HCT116 (cell line): ENCODE measurements around the gene RABL3. TPM values are rescaled to one million over a fixed set of nuclear protein-coding genes. Genes with fewer than 3 reads are reported as not detected.

Experiments
- ATAC-seq: fragments of 200-7000 bp; cut with Tn5 transposase; 2 replicates; pipeline ENCODE4 v1.9.1; 2020; ENCODE audit warnings: mild to moderate bottlenecking, moderate library complexity
- BruUV-seq: library from RNA; stranded (reverse); fragments of 400-500 nt; replicated peaks from 2 replicates; lab custom pipeline; 2021; lab: Mats Ljungman, UMichigan
- CTCF ChIA-PET: fragments of 300-600 bp; sonication (Branson Sonifier 250); formaldehyde crosslinking; loops from one replicate; lab custom pipeline; 2021; ENCODE audit warnings: antibody characterized with exemption; lab: Charles Lee
- POLR2A ChIA-PET: fragments of 300-600, 350-600 bp; sonication (Branson Sonifier 250); formaldehyde crosslinking; loops from one replicate; lab custom pipeline; 2021; ENCODE audit warnings: antibody characterized with exemption; lab: Charles Lee
- RAD21 ChIA-PET, 2 experiments: fragments of 300-600 bp; sonication (Branson Sonifier 250); formaldehyde crosslinking; loops; one replicate each; lab custom pipeline; 2023; ENCODE audit warnings: low total read pairs in 2 of 2; ENCODE audit not compliant: uncharacterized antibody in 2 of 2, unreplicated experiment in 2 of 2, low non-redundant PET in 1 of 2; lab: Charles Lee
- DNase-seq: peaks from one replicate; pipeline ENCODE4 v3.0.0-alpha.2; 2010; ENCODE audit warnings: low read depth, low spot score
- H2AFZ ChIP-seq: fragments of 200-600 bp; shearing (Covaris generic), sonication (generic); 2 replicates; pipeline ENCODE4 v1.6.1; 2017; ENCODE audit warnings: low read depth, mixed run types, mixed read lengths, antibody characterized with exemption, low read length; ENCODE audit not compliant: poor library complexity, severe bottlenecking
- H3K27ac ChIP-seq: 2 replicates; pipeline ENCODE4 v1.5.1; 2012; ENCODE audit warnings: low read depth, low read length
- H3K27me3 ChIP-seq: fragments of 200-600 bp; sonication (generic); 2 replicates; pipeline ENCODE4 v1.6.1; 2016; ENCODE audit warnings: mixed run types, low read length, mixed read lengths; ENCODE audit not compliant: insufficient read depth
- H3K36me3 ChIP-seq, 2 experiments: fragments of 200-500 bp in 1 of 2; fragments of 200-600 bp in 1 of 2; sonication (Bioruptor generic) in 1 of 2; sonication (generic) in 1 of 2; 2 replicates each; pipeline versions ENCODE4 v1.5.1 to v1.6.1; 2014 to 2016; ENCODE audit warnings: low read length in 2 of 2, inconsistent platforms in 1 of 2, mixed read lengths in 1 of 2, mixed run types in 1 of 2; ENCODE audit not compliant: insufficient read depth in 2 of 2, control insufficient read depth in 1 of 2
- H3K4me1 ChIP-seq, 2 experiments: fragments of 200-600 bp in 1 of 2; sonication (generic) in 1 of 2; 2 replicates each; pipeline versions ENCODE4 v1.5.1 to v1.6.1; 2012 to 2017; ENCODE audit warnings: low read length in 2 of 2, inconsistent platforms in 1 of 2, mild to moderate bottlenecking in 1 of 2, mixed read lengths in 1 of 2, mixed run types in 1 of 2, moderate library complexity in 1 of 2; ENCODE audit not compliant: insufficient read depth in 2 of 2, control insufficient read depth in 1 of 2
- H3K4me2 ChIP-seq: fragments of 200-600 bp; sonication (generic); 2 replicates; pipeline ENCODE4 v1.6.1; 2017; ENCODE audit warnings: mixed run types, low read length, mixed read lengths
- H3K4me3 ChIP-seq, 2 experiments: fragments of 200-600 bp in 1 of 2; sonication (generic) in 1 of 2; replicated peaks in 1 of 2; 2 replicates each; pipeline ENCODE4 v1.5.1; 2011 to 2016; ENCODE audit warnings: low read length in 2 of 2, control low read depth in 1 of 2, low read depth in 1 of 2, mild to moderate bottlenecking in 1 of 2, mixed read lengths in 1 of 2, mixed run types in 1 of 2
- H3K79me2 ChIP-seq: fragments of 200-600 bp; sonication (generic); 2 replicates; pipeline ENCODE4 v1.6.1; 2017; ENCODE audit warnings: mild to moderate bottlenecking, mixed run types, low read length, moderate library complexity, mixed read lengths; ENCODE audit not compliant: insufficient read depth
- H3K9ac ChIP-seq: fragments of 200-600 bp; sonication (generic); 2 replicates; pipeline ENCODE4 v1.6.1; 2016; ENCODE audit warnings: low read length, mixed read lengths
- H3K9me2 ChIP-seq: fragments of 200-600 bp; sonication (generic), shearing (Covaris generic); 2 replicates; pipeline ENCODE4 v1.6.1; 2017; ENCODE audit warnings: mixed run types, mild to moderate bottlenecking, moderate library complexity; ENCODE audit not compliant: insufficient read depth
- H3K9me3 ChIP-seq, 2 experiments: fragments of 200-500 bp in 1 of 2; fragments of 200-600 bp in 1 of 2; sonication (Bioruptor generic) in 1 of 2; sonication (generic) in 1 of 2; 2 replicates each; pipeline ENCODE4 v1.6.1; 2014 to 2017; ENCODE audit warnings: low read length in 2 of 2, mixed read lengths in 2 of 2, inconsistent platforms in 1 of 2, low read depth in 1 of 2, mild to moderate bottlenecking in 1 of 2, mixed run types in 1 of 2, moderate library complexity in 1 of 2; ENCODE audit not compliant: control insufficient read depth in 1 of 2, insufficient read depth in 1 of 2
- H4K20me1 ChIP-seq: fragments of 200-600 bp; sonication (generic), shearing (Covaris generic); 2 replicates; pipeline ENCODE4 v1.6.1; 2017; ENCODE audit warnings: mixed run types, mild to moderate bottlenecking, moderate library complexity; ENCODE audit not compliant: insufficient read depth
- CBX3 ChIP-seq: IDR thresholded peaks from 2 replicates; pipeline ENCODE4 v1.6.1; 2012; ENCODE audit warnings: low read depth
- ELF1 ChIP-seq: IDR thresholded peaks from 2 replicates; pipeline ENCODE4 v1.6.1; 2012; ENCODE audit warnings: low read depth, borderline replicate concordance
- EZH2 ChIP-seq: fragments of 200-600 bp; sonication (generic); IDR thresholded peaks from 2 replicates; pipeline ENCODE4 v1.6.1; 2017; ENCODE audit warnings: antibody characterized with exemption, mixed run types
- JUND ChIP-seq: IDR thresholded peaks from 2 replicates; pipeline ENCODE4 v1.6.1; 2012
- POLR2AphosphoS5 ChIP-seq: IDR thresholded peaks from 2 replicates; pipeline ENCODE4 v1.6.1; 2011; ENCODE audit warnings: mild to moderate bottlenecking, low read depth, low read length, moderate library complexity
- SRF ChIP-seq: IDR thresholded peaks from 2 replicates; pipeline ENCODE4 v1.6.1; 2012; ENCODE audit warnings: low read depth
- YY1 ChIP-seq: IDR thresholded peaks from 2 replicates; pipeline ENCODE4 v1.6.1; 2011; ENCODE audit warnings: low read length, low read depth, moderate library complexity, mild to moderate bottlenecking; ENCODE audit not compliant: insufficient replicate concordance; ENCODE audit errors: extremely low read depth
- intact Hi-C: fragments of 100-400 bp; cut with micrococcal nuclease; formaldehyde crosslinking; loops from 2 replicates; pipeline ENCODE4 v1.10.0; 2022
- total RNA-seq: library from RNA; stranded (reverse); gene quantifications from one replicate; pipeline ENCODE4 v1.2.1, GENCODE V29; 2021; ENCODE audit not compliant: unreplicated experiment
- TF ChIP-seq, protein P1 (sequence below): IDR thresholded peaks from 2 replicates; pipeline ENCODE4 v1.6.1; 2012; ENCODE audit warnings: low read depth
- TF ChIP-seq, protein P2 (sequence below): IDR thresholded peaks from 2 replicates; pipeline ENCODE4 v1.6.1; 2011; ENCODE audit warnings: mild to moderate bottlenecking, low read length, moderate library complexity; ENCODE audit not compliant: insufficient replicate concordance; ENCODE audit errors: extremely low read depth
- TF ChIP-seq, protein P3 (sequence below): IDR thresholded peaks from 2 replicates; pipeline ENCODE4 v1.6.1; 2012

Gene RABL3
- total RNA-seq, 1 experiment from 2014 or later, result 23.8 TPM

DNA sequence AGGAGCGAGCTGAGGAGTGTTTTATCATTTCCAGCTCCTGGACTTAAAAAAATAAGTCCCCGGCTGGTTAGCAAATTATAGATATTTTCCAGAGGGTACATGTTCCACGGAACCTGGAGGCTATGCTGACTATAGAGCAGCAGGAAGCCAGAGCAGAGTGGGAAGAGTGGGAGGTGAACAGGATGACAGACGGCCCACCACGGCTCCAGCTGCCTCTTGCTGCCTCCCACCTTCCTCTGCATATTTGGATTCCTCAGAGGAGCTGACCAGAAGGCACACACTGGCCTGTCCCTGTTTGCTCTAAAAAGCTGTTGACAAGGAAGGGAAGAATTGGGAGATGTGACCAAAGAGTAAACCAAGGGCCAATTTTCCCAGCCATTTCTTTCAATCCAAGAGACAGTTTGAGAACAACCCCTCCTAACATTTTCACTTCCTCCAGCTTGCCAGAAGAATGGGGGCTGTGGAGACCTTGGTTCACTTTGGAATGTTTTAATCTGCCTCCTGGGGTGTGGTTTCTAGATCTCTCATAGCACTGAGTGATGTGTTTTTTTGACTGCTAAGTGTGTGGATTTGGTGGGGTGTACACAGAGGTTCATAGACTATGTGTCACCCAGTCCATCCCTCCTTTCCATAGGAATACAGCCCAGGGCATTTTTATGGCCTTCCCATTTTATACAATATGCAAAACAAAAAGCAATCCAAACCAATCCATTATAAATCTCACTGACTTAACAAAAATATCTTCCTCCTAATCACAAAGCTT is 97.1 kb downstream of the RABL3 start:
- no peak for DNase-seq
- Histone ChIP-seq H3K36me3 (no peaks in the 10 kb centered on the region), H3K9me3 (no peaks in the 10 kb centered on the region), H3K9me2 (no peaks in the 10 kb centered on the region), H3K4me1 (no peaks in the 10 kb centered on the region), H3K9ac (no peak overlapping the region), H3K79me2 (no peaks in the 10 kb centered on the region), H3K4me3 (no peak overlapping the region), H4K20me1 (no peaks in the 10 kb centered on the region), H2AFZ (no peak overlapping the region), H3K27me3 (no peaks in the 10 kb centered on the region), H3K4me2 (no peak overlapping the region), H3K27ac (no peak overlapping the region)
- ChIA-PET POLR2A (no interaction called here), RAD21 (no interaction called here), CTCF (no interaction called here)
- TF ChIP-seq JUND (no peak), POLR2AphosphoS5 (no peak), ELF1 (no peak)
- no peak for ATAC-seq
- intact Hi-C loops, result no loop called here
- BruUV-seq, result no TSS peak

GRCh38 chr3:120642368-120642948 is 99.9 kb downstream of the RABL3 start:
- no peak for DNase-seq
- Histone ChIP-seq H4K20me1 (no peaks in the 10 kb centered on the region), H3K9me3 (no peaks in the 10 kb centered on the region), H2AFZ (no peak overlapping the region), H3K9me2 (no peaks in the 10 kb centered on the region), H3K9ac (no peak overlapping the region), H3K27ac (no peak overlapping the region), H3K4me3 (no peak overlapping the region), H3K36me3 (no peaks in the 10 kb centered on the region), H3K79me2 (no peaks in the 10 kb centered on the region), H3K4me1 (no peaks in the 10 kb centered on the region), H3K27me3 (no peaks in the 10 kb centered on the region), H3K4me2 (no peak overlapping the region)
- RAD21 ChIA-PET, result no interaction called here
- no peak for ATAC-seq
- CTCF ChIA-PET, result no interaction called here
- no TSS peak for BruUV-seq
- intact Hi-C loops, result no loop called here
- POLR2A ChIA-PET, result no interaction called here
- TF ChIP-seq, protein P1, sequence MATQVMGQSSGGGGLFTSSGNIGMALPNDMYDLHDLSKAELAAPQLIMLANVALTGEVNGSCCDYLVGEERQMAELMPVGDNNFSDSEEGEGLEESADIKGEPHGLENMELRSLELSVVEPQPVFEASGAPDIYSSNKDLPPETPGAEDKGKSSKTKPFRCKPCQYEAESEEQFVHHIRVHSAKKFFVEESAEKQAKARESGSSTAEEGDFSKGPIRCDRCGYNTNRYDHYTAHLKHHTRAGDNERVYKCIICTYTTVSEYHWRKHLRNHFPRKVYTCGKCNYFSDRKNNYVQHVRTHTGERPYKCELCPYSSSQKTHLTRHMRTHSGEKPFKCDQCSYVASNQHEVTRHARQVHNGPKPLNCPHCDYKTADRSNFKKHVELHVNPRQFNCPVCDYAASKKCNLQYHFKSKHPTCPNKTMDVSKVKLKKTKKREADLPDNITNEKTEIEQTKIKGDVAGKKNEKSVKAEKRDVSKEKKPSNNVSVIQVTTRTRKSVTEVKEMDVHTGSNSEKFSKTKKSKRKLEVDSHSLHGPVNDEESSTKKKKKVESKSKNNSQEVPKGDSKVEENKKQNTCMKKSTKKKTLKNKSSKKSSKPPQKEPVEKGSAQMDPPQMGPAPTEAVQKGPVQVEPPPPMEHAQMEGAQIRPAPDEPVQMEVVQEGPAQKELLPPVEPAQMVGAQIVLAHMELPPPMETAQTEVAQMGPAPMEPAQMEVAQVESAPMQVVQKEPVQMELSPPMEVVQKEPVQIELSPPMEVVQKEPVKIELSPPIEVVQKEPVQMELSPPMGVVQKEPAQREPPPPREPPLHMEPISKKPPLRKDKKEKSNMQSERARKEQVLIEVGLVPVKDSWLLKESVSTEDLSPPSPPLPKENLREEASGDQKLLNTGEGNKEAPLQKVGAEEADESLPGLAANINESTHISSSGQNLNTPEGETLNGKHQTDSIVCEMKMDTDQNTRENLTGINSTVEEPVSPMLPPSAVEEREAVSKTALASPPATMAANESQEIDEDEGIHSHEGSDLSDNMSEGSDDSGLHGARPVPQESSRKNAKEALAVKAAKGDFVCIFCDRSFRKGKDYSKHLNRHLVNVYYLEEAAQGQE, result no peak
- no peak for TF ChIP-seq SRF
- no peak for TF ChIP-seq CBX3
- TF ChIP-seq YY1, result no peak
- TF ChIP-seq, protein P2, sequence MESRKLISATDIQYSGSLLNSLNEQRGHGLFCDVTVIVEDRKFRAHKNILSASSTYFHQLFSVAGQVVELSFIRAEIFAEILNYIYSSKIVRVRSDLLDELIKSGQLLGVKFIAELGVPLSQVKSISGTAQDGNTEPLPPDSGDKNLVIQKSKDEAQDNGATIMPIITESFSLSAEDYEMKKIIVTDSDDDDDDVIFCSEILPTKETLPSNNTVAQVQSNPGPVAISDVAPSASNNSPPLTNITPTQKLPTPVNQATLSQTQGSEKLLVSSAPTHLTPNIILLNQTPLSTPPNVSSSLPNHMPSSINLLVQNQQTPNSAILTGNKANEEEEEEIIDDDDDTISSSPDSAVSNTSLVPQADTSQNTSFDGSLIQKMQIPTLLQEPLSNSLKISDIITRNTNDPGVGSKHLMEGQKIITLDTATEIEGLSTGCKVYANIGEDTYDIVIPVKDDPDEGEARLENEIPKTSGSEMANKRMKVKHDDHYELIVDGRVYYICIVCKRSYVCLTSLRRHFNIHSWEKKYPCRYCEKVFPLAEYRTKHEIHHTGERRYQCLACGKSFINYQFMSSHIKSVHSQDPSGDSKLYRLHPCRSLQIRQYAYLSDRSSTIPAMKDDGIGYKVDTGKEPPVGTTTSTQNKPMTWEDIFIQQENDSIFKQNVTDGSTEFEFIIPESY, result no peak
- TF ChIP-seq EZH2, result no peak
- TF ChIP-seq, protein P3, sequence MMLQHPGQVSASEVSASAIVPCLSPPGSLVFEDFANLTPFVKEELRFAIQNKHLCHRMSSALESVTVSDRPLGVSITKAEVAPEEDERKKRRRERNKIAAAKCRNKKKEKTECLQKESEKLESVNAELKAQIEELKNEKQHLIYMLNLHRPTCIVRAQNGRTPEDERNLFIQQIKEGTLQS, result no peak
